Breast epithelium (tissue), 3 donors: ENCODE results near the gene RPS14.

Experiments used
- POLR2A ChIP-seq: fragments of 450-650 bp; IDR thresholded peaks from one replicate; pipeline ENCODE4 v1.6.1; 2016; ENCODE audit warnings: antibody characterized with exemption, mild to moderate bottlenecking, moderate library complexity
- TF ChIP-seq, protein P1 (sequence below), 3 donors: fragments of 450-650 bp; IDR thresholded peaks; one replicate each; pipeline ENCODE4 v1.5.1; 2016 to 2017; ENCODE audit warnings: antibody characterized with exemption in 3 of 3, mild to moderate bottlenecking in 3 of 3, moderate library complexity in 3 of 3

DNA sequence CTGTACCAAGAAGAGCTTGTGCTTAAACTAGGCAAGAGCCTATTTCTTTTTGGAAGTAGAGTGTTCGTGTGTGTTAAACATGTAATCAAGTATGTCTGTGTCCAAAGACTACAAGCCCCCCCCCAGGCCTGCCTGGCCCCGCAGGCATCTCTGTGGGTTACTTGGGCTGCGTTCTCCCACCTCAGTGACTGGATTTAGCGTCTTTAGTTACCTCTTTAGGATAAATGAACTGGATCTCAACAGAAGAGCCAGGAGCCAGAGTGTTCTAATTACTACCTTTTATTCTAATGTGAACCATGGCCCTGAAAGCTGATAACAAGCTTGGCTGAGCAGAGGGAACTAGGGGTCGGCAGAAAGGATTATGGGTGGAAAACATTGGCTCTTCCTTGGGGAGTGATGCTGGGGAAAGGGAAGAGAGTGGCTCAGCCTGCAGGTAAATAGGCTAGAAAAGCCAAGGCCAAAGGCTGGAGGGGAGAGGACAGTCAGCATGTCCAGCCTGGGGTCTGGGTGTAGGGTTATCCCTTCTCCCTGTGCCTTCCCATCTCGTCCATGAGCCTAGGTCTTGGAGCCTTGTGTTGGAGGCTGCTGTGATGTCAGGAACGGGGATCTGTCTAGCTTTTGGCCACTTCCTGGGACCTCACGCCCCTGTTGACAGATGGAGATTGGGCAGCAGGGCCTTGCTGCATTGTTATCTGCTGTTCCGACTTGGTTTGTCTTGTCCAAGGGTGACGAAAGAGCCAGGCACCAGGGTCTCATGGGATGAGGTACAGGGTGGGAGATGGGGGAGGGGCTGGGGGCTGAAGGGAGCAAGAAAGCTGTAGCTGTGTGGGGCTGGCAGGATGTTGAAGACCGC lies 47.9 kb downstream of the RPS14 start:
- TF ChIP-seq, protein P1, sequence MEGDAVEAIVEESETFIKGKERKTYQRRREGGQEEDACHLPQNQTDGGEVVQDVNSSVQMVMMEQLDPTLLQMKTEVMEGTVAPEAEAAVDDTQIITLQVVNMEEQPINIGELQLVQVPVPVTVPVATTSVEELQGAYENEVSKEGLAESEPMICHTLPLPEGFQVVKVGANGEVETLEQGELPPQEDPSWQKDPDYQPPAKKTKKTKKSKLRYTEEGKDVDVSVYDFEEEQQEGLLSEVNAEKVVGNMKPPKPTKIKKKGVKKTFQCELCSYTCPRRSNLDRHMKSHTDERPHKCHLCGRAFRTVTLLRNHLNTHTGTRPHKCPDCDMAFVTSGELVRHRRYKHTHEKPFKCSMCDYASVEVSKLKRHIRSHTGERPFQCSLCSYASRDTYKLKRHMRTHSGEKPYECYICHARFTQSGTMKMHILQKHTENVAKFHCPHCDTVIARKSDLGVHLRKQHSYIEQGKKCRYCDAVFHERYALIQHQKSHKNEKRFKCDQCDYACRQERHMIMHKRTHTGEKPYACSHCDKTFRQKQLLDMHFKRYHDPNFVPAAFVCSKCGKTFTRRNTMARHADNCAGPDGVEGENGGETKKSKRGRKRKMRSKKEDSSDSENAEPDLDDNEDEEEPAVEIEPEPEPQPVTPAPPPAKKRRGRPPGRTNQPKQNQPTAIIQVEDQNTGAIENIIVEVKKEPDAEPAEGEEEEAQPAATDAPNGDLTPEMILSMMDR (IDR thresholded peaks at IDR 0.05): no peak
- no peak for TF ChIP-seq POLR2A
